ENCODE data around the gene ST6GAL1.

GRCh38 chr3:186920796-186921195 lies 9.5 kb upstream of the ST6GAL1 start:
- no peak for TF ChIP-seq CTCF (IDR thresholded peaks at IDR 0.05 in 4 of 5, conservative IDR thresholded peaks at IDR 0.05 in 1 of 5)
- no peak for TF ChIP-seq POLR2A (IDR thresholded peaks at IDR 0.05)

All from gastrocnemius medialis (tissue), 4 donors.